Stimulated activated CD4-positive, alpha-beta T cell treated with anti-CD3 and anti-CD28 coated beads, Interleukin-1b, Interleukin-23, amount 100 ng/mL, for 48 hours (primary cell): ENCODE data around the gene APBB1IP.
"Not testable (repeated sequence)": the region's sequence is repeated elsewhere in the genome, so short reads cannot be mapped to it uniquely, and the experiment has no call there.

Experiments used
- DNase-seq: peaks from one replicate; pipeline ENCODE4 v3.0.0-alpha.2; 2020

The APBB1IP gene

DNA sequence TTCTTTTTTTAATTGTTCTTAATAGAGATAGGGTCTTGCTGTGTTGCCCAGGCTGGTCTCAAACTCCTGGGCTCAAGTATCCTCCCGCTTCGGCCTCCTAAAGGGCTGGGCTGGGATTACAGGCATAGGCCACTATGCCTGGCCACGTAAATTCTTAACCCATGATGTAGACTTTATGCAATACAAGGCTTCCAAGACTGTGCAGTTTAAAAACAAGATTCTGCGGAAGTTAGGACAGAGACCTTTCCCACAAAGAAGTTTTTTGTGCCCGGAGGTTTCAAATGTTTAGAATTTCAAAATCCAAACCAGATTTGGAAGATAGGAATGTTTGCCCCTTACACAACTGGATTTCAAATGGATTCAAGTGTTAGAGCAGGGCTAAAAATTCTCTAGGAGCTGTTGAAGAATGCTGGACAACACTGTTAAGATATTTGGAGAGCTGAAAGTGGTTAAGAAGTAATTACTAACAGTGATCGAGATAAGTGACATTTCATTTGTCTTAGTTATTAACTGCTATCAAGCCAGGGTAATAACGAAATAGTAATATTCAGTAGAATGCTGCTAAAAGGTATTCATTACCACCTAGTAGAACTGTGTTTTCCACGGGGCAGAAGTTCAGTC, 7.4 kb downstream of the APBB1IP start:
- no peak for DNase-seq

DNA sequence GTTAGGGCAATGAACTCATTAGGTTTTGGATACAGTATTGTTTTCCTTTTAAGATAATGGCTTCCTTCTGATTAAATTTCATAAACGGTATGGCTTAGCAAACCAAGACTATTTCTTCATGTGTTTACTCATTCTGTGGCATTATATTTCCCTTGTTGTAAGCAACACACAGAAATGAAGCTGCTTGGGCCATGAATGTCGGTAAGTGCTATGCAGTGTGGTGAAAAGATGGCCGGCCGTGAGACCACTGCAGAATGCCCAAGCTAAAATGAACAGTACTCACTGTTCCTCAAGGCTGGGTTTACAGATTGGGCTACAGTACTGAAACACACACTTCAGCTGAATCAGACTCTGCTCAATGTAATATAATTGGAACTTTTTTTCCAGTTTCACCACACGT, 8.1 kb downstream of the APBB1IP start:
- DNase-seq: no peak

DNA sequence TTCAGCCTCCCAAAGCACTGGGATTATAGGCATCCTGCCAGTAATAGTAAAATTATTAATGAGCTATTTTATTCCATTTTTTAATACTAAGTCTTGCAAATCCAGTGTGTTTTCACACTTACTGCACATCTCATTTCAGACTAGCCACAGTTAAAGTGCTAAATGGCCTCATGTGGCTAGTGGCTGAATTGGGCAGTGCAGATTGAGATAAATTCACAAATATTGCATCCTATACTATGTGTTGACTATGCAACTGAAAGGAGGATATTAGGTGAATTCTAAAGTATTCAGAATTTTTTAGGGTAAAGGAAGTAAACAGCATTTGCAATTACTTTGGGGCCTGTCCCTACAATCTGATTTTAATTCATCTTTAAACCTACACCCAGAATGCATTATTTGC, 10.2 kb downstream of the APBB1IP start:
- DNase-seq: no peak

DNA sequence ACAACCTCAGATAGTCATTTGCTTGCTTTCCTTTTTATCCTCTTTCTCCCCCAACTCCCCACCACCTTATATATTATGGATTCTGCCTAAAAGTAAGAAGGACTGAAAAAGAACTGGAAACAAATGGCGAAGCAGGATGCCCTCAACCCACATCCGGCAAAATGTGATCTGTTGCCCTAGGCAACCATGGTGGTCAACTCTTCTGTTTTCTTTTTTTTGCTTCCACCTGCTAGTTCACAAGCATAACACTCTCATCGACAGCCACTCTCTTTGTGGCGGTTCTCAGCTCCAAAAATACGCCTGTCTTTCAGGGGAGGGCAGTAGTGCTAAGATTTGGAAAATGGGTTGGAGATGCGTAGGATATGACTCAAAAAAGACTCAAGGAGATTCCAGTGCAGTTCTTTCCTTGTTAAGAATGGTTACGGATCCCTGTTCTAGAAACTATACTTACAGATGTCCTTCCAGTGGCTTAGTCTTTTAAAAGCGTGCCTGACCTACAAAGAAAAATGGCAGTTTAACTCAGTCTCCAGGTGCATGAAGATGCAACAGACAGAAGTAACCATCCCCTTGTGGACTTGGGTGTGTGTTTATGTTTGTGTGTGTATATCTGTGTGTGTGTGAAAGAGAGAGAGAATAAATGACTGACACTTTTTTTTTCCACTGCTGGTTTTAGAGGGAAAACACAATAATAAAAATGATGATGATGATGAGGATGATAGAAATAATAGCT, 10.7 kb downstream of the APBB1IP start:
- peak; percentile 56 for DNase-seq

DNA sequence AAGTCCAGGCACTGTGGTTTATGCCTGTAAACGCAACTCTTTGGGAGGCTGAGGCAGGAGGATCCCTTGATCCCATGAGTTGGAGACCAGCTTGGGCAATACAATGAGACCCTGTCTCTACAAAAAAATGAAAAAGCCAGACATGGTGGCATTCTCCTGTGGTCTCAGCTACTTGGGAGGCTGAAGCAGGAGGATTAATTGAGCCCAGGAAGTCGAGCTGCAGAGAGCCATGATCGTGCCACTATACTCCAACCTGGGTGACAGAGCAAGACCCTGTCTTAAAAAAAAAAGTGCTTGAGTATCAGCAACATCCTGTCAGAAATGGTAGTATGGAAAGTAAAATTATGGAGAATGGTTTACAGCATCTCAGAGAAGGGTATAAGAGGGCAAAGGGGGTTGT, 11.6 kb downstream of the APBB1IP start:
- no peak for DNase-seq

DNA sequence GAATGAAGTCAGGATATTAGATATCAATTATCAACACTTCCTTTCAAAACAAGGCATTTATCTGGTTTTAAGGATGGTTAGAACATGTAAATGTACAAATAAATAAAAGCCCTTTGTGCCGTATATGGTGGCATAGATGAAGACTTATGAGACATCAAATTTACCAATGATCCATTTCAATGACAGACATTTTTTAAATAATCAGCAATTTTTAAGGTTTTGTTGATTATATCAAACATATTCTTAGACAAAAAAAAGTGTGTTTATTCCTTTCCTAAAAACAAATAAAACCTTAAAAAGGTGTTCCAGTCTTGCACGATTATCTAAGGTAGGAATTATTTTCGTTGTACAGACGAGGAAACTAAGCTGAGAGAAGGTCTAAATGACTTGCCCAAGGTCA, 13.8 kb downstream of the APBB1IP start:
- no peak for DNase-seq

DNA sequence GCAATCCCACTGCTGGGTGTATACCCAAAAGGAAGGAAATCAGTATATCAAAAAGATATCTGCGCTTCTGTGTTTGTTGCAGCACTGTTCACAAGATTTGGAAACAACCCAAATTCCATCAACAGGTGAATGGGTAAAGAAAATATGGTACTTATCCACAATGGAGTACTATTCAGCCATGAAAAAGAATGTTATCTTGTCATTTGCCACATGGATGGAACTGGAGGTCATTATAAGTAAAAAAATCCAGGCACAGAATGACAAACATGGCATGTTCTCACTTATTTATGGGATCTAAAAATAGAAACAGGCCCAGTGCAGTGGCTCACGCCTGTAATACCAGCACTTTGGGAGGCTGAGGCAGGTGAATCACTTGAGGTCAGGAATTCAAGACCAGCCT, 15.7 kb downstream of the APBB1IP start:
- DNase-seq: no peak

DNA sequence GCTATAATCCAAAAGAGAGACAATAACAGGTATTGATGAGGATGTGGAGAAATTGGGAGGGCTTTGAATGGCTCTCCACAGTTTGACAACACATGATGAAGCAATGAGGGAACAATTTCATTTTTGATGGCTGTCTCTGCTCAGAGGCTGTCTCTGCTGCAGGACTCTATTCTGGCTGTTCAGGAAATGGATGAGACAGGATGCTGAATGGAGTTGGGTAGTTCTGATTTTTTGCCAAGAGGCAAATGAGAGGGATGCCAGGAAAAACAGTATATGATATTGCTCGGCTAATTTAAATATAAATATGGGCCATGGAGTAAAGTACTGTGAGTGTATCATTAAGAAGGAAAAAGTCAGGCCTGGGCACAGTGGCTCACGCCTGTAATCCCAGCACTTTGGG, 16.8 kb downstream of the APBB1IP start:
- no peak for DNase-seq

DNA sequence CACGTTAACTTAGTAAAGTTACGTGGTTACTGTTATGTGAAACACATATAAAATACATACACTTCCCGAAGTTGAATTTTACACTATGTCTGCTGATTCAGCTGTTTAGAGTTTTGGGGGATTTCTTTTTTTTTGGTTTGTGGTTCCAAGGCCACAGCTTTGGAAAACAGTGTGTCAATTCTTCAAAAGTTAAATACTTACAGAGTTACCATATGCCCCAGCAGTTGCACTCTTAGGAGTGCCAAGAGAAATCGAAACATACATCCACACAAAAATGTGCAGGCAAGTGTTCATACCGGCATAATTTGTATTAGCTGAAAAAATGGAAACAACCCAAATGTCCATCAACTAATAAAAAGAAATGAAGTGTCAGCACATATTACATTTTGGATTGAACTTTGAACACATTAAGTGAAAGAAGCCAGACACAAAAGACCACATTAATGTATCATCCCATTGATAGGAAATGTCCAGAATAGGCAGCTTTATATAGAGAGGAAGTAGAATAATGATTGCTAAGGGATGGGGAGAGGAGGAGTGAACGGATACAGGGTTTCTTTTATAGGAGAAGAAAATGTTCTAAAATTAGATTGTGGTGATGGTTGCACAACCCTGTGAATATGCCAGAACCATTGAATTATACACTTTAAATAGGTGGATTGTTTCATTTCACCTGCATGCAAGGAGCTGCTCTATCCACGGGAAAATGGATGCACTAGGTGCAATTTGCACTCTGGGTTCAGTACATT, 17.6 kb downstream of the APBB1IP start:
- DNase-seq: no peak

DNA sequence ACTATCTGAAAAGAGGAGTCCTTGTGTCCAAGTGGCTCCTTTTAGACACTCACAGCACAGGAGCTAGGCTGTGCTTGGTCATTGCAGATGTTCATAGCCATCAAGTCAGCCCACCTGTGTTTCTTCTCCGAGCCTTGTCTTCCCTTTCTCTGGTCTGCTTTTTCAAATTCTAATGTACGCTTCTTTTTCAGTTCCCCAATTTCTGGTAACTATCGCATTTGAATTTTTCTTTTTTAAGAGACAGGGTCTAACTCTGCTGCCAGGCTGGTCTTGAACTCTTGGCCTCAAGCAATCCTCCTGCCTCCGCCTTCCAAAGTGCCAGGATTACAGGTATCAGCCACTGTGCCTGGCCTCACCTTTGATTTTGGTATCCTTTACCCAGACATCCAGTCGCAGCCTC, 18.9 kb downstream of the APBB1IP start:
- no peak for DNase-seq

DNA sequence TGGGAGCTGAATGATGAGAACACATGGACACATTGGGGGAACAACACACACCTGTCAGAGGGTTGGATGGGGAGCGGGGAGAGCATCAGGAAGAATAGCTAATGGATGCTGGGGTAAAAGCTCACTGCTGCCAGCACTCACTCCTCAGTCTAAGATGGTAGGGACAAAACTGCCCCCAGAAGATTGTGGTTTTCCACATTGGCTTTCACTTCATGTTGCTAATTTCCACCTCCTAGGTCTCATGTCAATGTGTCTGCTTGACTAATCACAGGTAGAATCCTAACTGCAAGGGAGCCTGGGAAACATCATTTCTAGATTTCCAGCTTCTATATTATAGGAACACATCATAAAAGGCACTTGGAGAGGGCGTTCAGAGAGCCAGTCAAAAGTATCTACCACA, 22.6 kb downstream of the APBB1IP start:
- no peak for DNase-seq

DNA sequence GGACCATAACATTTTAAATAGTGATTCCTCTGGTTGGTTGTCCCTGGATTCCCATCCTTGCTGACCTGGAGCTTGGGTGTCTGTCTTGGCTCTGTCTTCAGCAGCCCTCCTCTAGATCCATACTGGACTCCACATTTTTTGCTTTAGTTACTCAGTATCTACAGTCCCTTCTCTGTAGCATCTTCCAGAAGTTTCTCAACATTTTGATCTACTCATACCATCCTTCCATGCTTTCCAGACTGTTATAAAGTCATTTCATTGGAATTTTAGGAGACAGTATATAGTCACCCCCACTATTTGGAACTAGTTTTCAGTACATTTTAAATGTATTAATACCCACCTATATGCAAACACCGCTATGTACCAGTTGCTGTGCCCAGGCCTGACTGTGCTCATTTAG, 25.8 kb downstream of the APBB1IP start:
- DNase-seq: no peak

DNA sequence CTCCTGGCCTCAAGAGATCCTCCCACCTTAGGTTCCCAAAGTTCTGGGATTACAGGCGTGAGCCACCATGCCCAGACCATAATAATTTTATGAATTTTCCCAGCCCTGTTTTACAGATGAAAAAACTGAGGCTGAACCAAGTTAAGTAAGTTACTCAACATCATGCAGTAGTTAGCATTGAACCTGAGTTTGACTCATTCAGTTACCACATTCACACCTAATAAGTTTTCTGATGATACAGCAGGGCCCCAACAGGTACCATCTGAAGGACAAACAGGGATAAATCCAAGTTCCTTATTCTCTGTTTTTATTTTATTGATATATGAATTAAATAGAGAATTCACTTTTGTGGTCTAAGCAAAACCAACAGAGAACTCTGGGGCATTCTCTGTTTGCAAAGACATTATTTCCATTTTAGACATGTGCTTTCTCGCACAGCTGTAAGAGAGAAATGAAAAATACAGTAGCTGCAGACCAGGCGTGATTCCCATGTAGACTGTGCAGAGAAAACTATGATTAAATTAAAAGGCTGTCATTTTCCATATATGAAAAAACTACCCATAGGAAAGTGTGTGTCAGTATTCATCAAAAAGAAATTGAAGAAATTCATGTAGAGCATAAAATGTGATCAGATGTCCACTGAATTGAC, 26.6 kb downstream of the APBB1IP start:
- no peak for DNase-seq

DNA sequence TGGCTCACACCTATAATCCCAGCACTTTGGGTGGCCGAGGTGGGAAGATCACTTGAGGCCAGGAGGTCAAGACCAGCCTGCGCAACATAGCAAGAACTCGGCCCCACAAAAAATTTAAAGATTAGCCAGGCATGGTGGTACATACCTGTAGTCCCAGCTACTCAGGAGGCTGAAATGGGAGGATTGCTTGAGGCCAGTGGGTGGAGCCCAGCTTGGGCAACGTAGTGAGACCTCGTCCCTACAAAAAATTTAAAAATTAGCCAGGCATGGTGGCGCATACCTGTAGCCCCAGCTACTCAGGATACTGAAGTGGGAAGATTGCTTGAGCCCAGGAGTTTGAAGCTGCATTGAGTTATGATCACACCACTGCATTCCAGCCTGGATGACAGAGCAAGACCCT, 28.4 kb downstream of the APBB1IP start:
- DNase-seq: not testable (repeated sequence)

DNA sequence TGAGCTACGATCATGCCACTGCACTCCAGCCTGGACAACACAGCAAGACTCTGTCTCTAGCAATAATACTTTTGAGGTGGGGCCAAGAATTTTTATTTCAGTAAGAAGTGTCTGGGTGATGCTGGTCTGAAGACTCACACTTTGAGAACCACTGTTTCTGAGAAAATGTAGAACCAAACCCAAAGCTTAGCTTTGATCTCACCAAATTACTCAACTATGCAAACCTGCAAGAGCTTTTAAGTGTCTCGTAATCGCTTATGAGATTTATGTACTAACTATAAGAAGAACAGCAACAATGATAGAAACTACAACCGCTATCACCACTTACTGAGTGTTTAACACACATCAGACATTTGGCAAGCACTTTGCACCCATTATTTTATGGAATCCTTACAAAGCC, 29.5 kb downstream of the APBB1IP start:
- DNase-seq: no peak

DNA sequence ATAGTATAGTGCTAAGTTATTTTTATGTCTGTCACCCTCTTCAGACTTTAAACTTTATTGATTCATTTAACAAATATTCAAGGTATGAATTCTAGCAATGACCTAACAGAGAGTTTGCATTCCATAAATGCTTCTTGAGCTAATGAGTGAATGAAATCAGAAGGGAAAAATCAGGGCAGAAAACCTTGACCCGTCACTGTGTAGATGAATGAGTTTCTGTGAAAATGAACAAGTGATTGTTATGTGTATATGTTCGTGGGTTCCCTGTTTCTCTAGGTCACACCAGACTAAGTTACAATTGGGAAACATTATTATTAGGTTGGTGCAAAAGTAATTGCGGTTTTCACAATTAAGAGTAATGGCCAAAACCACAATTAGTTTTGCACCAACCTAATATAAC, 30.1 kb downstream of the APBB1IP start:
- DNase-seq: no peak

DNA sequence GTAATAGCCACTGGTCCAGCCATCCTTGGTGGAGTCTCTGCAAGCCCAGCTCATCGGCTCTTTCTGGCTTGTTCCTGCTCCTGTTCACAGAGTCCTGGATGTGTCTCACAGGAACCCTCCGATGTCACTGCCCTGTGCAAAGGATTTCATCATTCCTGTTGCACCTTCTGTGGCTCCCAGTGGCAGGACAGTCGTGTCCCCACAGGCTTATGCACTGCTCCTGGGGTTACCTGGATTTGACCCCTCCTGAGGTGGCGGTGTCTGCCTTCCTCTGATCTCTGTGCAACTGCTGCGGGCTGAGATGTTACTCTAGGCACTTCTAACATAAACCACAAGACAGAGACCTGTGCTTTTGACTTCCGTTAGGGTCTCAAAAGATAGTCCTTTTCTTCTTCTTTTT, 30.6 kb downstream of the APBB1IP start:
- no peak for DNase-seq

DNA sequence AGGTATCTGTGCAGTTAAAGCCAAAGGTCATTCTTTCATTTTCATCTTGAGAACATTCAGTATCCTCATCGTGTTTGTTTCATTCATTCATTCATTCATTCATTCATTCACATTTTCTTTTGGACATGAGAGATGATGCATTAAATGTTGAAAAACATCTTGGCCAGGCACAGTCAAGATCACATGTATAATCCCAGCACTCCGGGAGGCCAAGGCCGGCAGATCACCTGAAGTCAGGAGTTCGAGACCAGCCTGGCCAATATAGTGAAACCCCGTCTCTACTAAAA, 34.3 kb downstream of the APBB1IP start:
- no peak for DNase-seq

DNA sequence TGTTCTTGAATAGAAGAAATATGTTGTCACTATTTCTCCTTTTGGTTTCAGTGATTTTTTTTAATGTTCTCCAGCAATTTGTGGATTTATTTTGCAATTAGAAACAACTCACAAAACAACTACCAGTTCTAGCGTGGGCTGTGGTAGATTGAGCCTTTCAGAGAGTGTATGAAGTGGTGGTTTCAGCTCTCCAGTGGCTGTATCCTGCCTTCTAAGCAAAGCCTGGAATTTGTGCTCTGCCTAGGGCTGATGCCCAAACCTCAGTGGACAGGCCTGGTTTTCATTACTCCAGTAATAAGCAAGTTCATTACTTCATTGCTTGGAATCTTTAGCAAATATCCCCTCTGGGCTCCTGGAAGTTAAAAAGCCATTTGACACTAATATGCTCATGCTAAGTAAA, 35.9 kb downstream of the APBB1IP start:
- no peak for DNase-seq

DNA sequence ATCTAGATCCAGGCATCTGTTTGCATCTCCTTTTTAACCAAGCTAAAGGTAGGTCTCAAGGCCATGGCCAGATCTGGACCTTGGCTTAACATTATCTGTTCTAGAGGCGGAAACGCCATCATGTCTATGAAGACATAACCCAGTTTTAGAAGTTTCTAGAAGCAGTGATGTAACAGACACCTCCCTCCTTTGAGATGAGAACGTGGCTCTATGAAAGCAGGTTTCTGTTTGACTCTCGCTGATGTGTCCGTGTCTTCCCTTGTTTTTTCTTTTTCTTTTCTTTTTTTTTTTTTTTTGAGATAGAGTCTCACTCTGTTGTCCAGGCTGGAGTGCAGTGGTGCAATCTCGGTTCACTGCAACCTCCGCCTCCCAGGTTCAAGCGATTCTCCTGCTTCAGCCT, 36.7 kb downstream of the APBB1IP start:
- DNase-seq: not testable (repeated sequence)

DNA sequence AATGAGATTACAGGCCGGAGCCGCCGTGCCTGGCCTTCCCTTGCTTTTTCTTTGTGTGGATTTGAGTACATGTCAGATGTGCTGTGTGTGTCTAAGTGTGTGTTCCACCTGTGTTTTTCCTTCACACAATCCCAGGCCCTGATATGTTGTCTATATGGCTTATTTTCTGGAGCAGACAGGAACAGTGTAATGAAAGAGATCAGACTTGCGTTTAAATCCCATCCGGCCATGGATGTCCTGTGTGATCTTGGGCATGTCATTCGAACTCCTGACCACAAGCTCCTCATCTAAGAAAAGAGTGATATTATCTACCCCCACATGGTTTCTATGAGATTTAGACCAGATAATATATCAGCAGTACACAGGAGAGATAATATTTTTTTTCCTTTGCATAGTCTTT, 37.2 kb downstream of the APBB1IP start:
- no peak for DNase-seq

DNA sequence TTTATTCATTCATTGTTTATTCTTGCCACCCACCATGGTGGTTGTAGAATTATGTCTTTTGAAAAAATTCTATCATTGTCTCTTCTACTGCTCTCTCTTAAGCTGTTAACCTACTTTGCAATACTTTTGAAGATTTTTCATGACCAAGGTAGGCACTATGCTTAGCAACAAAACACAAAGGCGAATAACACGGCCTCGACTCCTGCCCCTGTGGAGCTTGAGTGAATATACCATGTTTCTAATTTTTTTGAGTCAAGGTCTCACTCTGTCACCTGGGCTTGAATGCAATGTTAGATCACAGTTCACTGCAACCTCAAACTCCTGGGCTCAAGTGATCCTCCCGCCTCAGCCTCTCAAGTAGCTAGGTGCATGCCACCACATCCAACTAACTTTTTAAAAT, 39.4 kb downstream of the APBB1IP start:
- DNase-seq: no peak

DNA sequence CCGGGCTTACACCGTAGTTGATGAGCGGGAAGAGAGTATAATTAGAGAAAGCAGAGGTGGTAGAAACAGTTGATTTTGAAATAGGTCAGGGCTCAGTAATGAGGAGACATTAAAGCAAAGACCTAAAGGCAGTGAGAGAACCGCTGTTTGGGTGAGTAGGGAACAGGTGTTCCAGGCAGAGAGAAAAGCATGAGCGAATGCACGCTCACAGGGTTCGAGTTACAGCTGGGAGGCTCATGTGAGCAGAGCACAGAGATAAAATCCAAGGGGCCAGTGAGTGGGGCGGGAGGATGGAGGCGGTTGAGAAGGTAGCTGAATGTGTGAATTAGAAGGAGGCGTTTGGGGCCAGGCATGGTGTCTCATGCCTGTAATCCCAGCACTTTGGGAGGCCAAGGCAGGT, 39.9 kb downstream of the APBB1IP start:
- no peak for DNase-seq
